VCaP (cell line): ENCODE measurements around the gene FKTN.
A peak's percentile ranks its signal among the peaks of the same experiment; 100 is the strongest.

Experiments
- H3K27ac ChIP-seq: fragments of 450-650 bp; 2 replicates; pipeline ENCODE4 v1.5.1; 2017
- TF ChIP-seq, protein P1 (sequence below): fragments of 450-650 bp; conservative IDR thresholded peaks from 2 replicates; pipeline ENCODE4 v1.5.1; 2017; ENCODE audit warnings: mild to moderate bottlenecking, moderate library complexity

FKTN gene

DNA sequence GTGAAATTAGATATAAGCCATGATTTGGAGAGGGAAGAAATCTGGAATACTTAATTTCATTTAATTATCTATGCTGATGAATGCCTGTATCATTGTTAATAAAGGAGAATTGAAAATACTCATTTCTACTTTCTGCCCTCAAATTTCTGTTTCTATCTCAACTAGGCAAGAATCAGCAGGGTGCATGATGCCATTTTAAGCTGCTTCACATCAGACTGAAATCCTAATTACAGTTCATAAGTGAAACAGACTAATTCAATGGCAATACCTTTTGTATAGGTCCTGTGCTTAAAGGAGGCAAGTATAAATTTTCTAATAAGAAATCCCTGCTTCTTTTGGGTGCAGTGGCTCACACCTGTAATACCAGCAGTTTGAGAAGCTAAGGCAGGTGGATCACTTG lies 82.0 kb downstream of the FKTN start:
- no peak overlapping the region for H3K27ac ChIP-seq
- TF ChIP-seq, protein P1, sequence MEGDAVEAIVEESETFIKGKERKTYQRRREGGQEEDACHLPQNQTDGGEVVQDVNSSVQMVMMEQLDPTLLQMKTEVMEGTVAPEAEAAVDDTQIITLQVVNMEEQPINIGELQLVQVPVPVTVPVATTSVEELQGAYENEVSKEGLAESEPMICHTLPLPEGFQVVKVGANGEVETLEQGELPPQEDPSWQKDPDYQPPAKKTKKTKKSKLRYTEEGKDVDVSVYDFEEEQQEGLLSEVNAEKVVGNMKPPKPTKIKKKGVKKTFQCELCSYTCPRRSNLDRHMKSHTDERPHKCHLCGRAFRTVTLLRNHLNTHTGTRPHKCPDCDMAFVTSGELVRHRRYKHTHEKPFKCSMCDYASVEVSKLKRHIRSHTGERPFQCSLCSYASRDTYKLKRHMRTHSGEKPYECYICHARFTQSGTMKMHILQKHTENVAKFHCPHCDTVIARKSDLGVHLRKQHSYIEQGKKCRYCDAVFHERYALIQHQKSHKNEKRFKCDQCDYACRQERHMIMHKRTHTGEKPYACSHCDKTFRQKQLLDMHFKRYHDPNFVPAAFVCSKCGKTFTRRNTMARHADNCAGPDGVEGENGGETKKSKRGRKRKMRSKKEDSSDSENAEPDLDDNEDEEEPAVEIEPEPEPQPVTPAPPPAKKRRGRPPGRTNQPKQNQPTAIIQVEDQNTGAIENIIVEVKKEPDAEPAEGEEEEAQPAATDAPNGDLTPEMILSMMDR: no peak

- H3K27ac ChIP-seq: no peak overlapping the region
- TF ChIP-seq, protein P1: no peak
These were observed 85.9 kb downstream of the FKTN start for GRCh38 chr9:105643795-105644194.

DNA sequence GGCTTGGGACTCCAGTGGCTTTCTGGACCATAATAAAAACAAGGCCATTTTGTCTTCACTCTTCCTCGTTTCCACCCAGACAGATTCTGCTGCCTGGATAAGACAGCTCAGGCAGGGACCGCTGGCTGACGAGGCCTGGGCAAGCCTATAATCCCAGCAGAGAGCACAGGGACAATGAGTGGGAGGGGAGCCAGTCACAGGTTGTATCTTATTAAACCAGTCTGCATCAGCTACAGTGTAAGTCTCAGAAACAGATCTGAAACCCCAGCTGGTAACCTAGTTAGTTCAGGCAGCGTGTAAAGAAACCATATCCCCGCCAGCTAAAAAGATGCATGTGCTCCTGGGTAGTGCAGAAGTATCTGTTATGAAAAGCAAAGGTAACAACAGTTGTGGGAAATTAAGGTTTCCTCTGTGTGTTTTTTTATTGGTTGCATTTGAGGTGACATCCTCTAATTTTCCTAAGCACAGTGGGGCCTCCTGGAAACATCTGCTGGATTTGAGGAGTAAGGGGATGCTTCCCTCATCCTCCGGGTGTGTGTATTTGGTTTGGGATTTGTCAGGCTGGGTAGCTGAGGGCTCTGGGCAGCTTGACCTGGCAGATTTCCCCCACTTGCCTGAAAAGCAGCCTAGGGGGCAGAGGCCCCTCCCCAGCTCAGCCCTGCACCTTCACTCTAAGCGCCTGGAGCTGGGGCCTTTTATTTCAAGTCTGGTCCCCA lies 89.1 kb downstream of the FKTN start:
- TF ChIP-seq, protein P1: no peak
- no peak overlapping the region for H3K27ac ChIP-seq

DNA sequence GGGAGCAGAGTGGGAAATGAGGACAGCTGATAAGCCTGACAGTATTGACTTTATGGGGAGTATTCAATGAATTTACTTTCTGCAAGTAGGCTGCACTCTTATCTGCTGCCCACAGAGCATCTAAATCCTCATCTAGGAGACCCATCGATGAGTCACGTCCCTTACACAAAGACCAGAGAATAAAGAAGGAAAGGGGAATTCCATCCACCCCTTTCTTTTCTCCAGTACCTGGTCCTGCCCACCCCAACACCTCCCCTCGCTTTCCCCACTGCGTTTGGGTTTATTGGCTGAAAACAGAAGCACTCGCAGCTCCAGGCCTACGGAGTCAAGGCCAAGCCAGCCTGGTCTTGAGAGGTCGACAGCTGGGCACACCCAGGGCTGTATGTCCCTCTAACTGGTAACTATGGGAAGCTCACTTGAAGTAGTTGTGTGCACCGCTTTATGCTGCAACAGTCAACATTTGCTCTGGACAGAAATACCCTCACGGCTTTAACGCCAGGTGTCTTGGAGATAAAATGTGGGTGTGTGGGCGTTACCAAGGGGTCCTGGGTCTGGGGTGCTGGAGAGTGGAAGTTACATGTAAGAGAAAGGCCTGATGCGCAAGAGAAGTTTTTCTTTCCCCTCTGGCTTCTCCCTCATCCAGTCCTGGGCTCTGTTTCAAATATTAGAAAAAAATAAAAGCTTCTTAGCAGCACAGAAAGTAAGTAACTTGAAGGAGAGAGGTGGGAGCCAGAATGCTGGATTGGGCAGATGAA lies 89.8 kb downstream of the FKTN start:
- TF ChIP-seq, protein P1: no peak
- no peak overlapping the region for H3K27ac ChIP-seq

GRCh38 chr9:105651806-105652205 lies 93.9 kb downstream of the FKTN start:
- TF ChIP-seq, protein P1: no peak
- H3K27ac ChIP-seq: peak overlapping the region; percentile 48

DNA sequence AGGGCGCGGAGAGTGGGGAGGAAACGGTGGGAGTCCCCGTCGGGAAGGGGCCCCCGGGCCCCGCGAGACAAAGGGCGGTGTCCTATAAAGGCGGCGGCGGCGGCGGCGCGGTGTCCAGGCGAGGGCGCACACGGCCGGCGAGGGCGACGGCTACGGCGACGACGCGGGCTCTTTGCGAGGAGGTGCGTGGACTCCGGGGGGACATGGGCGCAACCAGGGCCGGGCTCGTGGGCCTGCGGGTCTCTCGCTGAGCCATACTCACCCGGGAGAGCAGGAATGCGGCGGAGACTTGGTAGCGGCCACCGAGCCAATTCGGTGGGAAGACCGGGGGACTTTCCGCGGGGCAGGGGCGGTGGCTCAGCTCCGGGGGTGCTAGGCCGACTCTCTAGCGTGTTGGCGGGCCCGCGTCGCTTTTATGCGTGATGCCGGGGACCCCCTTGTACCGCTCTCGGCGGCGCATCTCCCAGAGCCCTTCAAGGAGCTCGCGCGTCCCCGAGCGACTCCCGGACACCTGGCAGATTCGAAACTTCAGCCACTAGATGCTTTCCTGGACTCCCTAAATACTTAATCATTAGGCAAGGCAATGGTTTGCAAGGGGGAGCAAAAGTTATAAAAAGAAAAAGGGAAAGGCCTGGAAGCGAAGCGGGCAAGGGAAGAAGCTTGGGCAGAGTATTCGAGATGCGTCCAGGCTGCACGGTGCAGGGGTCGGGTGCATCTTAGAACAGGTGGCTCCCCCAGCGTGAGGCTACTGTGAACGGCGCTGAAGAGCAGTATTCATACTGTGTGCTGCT lies 98.4 kb downstream of the FKTN start:
- peak overlapping the region; percentile 84; the same call in 1 of the 2 replicates for H3K27ac ChIP-seq
- TF ChIP-seq, protein P1: peak; percentile 74

DNA sequence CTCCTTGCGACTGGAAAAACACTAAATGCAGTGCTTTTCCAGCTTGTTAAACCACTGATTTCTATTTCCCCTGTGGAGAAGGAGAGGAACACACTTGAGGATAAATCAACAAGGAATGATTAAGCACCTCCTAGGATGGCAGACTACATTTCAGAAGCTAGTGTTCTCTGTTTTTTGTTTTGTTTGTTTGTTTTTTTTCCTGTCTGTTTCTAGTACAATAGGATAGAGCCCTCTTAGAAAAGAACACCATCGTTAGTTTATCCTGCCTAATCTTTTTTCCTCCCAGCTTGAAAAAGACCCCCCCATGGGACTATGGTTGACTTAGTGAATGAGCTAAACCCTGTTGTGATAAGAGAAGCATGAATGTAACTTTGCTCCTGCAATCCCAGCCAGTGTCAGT lies 100.4 kb downstream of the FKTN start:
- no peak overlapping the region; the same call in 1 of the 2 replicates for H3K27ac ChIP-seq
- TF ChIP-seq, protein P1: no peak
